ENCODE data around the gene NHLRC4. TPM values are rescaled to one million over a fixed set of nuclear protein-coding genes. Genes with fewer than 3 reads are reported as not detected.

The NHLRC4 gene
- polyA plus RNA-seq, 1 donor (not counting 4 experiments of a cell fraction or from before 2014, with no cell fraction given), result 0.10 TPM

DNA sequence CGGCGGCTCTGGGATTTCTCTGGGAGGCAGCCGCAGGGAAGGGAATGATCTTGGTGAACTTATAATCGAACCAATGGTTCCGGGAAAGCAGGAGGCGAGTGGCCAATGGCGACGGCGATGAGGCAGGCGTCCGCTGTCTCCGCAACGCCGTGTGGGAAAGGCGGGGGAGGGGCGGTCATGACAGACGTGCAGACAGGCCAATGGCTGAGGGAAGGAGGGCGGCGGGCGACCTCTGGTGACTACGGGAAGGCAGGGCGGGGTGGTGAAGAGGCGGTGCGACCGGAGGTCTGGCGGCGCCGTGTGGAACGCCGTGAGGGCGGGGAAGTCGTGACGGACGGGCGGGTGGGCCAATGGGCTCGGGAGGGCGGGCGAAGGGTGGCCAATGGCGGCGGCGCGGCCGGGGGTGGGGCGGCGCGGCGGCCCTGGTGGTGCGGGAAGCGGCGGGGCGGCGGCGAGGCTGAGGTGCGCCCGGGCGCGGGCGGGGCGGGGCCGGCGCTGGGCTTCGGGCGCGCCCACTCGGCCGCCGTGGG is 22.9 kb downstream of the NHLRC4 start, which contains the start of gene RAB40C:
Gene RAB40C, plus strand, starts transcription at position 409 of the 530 bp plus-strand sequence. CDS start 226 bp downstream, outside the sequence.
- dilution Hi-C loops (cut with MboI; ENCODE audit: extremely low pct_ligation_motif_present, low sequenced_read_pairs), result no loop called here
- Histone ChIP-seq H3K27ac (ENCODE audit: control insufficient read depth, insufficient read depth, low read length) (peak within 1 kb of the TSS; percentile 89), H3K9me1 (ENCODE audit: control insufficient read depth, extremely low read depth, insufficient read depth, low read length) (peaks cover 12% of the 10 kb centered on the region), H3K4me1 (ENCODE audit: control insufficient read depth, extremely low read depth, insufficient read depth, low read length) (peaks cover 51% of the 10 kb centered on the region), H3K36me3 (ENCODE audit: control insufficient read depth in 2 of 2, extremely low read depth in 1 of 2, insufficient read depth in 2 of 2, low read length in 2 of 2) (no peaks in the 10 kb centered on the region), H3K9ac (ENCODE audit: control insufficient read depth, extremely low read depth, insufficient read depth, low read length) (peak within 1 kb of the TSS; percentile 89), H3K79me2 (ENCODE audit: control insufficient read depth, insufficient read depth, low read length) (peaks cover 26% of the 10 kb centered on the region), H2AFZ (ENCODE audit: control insufficient read depth, low read length) (peak within 1 kb of the TSS; percentile 94), H3K4me3 (ENCODE audit: control insufficient read depth in 2 of 3, extremely low read depth in 1 of 3, insufficient read depth in 2 of 3, low read depth in 1 of 3, low read length in 3 of 3) (peak within 1 kb of the TSS; percentile 80 to 90 (median 88)), H3K4me2 (ENCODE audit: control insufficient read depth, extremely low read depth, insufficient read depth, low read depth, low read length) (peak within 1 kb of the TSS; percentile 97), H3K9me3 (ENCODE audit: control insufficient read depth, low read depth, low read length) (no peaks in the 10 kb centered on the region), H4K20me1 (ENCODE audit: control insufficient read depth, extremely low read depth, insufficient read depth, low read length) (peaks cover 31% of the 10 kb centered on the region), H3K27me3 (ENCODE audit: control insufficient read depth, extremely low read depth, insufficient read depth, low read length) (peaks cover 3% of the 10 kb centered on the region)
- peak; percentile 81 for DNase-seq (ENCODE audit: low read depth, low spot score)
- FAIRE-seq, result no peak
- no peak for TF ChIP-seq EZH2 (IDR thresholded peaks at IDR 0.05; ENCODE audit: low read length)
- TF ChIP-seq, protein P1, sequence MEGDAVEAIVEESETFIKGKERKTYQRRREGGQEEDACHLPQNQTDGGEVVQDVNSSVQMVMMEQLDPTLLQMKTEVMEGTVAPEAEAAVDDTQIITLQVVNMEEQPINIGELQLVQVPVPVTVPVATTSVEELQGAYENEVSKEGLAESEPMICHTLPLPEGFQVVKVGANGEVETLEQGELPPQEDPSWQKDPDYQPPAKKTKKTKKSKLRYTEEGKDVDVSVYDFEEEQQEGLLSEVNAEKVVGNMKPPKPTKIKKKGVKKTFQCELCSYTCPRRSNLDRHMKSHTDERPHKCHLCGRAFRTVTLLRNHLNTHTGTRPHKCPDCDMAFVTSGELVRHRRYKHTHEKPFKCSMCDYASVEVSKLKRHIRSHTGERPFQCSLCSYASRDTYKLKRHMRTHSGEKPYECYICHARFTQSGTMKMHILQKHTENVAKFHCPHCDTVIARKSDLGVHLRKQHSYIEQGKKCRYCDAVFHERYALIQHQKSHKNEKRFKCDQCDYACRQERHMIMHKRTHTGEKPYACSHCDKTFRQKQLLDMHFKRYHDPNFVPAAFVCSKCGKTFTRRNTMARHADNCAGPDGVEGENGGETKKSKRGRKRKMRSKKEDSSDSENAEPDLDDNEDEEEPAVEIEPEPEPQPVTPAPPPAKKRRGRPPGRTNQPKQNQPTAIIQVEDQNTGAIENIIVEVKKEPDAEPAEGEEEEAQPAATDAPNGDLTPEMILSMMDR (optimal IDR thresholded peaks at IDR 0.05 in 1 of 3, IDR thresholded peaks at IDR 0.05 in 1 of 3, conservative IDR thresholded peaks at IDR 0.05 in 1 of 3; ENCODE audit: extremely low read depth in 1 of 3, insufficient read depth in 2 of 3, low read length in 3 of 3), result peak in 2 of 3 experiments; percentile 28

DNA sequence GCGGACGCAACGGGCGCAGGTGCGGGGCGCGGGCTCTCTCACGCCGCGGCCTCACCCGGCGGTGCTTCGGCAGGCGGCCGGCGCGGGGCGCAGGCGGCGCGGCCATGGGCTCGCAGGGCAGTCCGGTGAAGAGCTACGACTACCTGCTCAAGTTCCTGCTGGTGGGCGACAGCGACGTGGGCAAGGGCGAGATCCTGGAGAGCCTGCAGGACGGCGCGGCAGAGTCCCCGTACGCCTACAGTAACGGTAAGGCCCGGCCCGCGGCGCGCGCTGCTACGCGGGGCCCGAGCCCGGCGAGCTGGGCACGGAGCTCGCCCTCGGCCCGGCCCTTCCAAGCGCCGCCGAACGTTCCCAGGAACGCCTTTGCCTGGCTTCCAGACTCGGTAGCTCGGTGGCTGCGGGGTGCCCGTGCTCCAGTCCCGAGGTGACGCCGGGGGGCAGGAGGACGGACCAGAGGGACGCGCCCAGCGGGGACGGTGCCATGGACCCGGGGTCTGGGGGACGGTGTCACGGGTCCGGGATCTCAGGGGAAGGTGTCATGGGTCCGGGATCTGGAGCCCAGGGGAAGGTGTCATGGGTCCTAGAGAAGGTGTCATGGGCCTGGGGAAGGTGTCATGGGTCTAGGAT is 23.5 kb downstream of the NHLRC4 start:
- H3K9me1 ChIP-seq (ENCODE audit: control insufficient read depth, extremely low read depth, insufficient read depth, low read length), result peaks cover 12% of the 10 kb centered on the region
- H3K79me2 ChIP-seq (ENCODE audit: control insufficient read depth, insufficient read depth, low read length), result peaks cover 31% of the 10 kb centered on the region
- H3K9ac ChIP-seq (ENCODE audit: control insufficient read depth, extremely low read depth, insufficient read depth, low read length), result peak overlapping the region; percentile 80
- FAIRE-seq (no peak), DNase-seq (ENCODE audit: low read depth, low spot score) (no peak)
- H2AFZ ChIP-seq (ENCODE audit: control insufficient read depth, low read length), result peak overlapping the region; percentile 64
- peaks cover 3% of the 10 kb centered on the region for H3K27me3 ChIP-seq (ENCODE audit: control insufficient read depth, extremely low read depth, insufficient read depth, low read length)
- no peaks in the 10 kb centered on the region for H3K9me3 ChIP-seq (ENCODE audit: control insufficient read depth, low read depth, low read length)
- H3K27ac ChIP-seq (ENCODE audit: control insufficient read depth, insufficient read depth, low read length), result peak overlapping the region; percentile 36
- no peaks in the 10 kb centered on the region for H3K36me3 ChIP-seq (ENCODE audit: control insufficient read depth in 2 of 2, extremely low read depth in 1 of 2, insufficient read depth in 2 of 2, low read length in 2 of 2)
- peak overlapping the region; percentile 97 for H3K4me2 ChIP-seq (ENCODE audit: control insufficient read depth, extremely low read depth, insufficient read depth, low read depth, low read length)
- peaks cover 51% of the 10 kb centered on the region for H3K4me1 ChIP-seq (ENCODE audit: control insufficient read depth, extremely low read depth, insufficient read depth, low read length)
- peaks cover 35% of the 10 kb centered on the region for H4K20me1 ChIP-seq (ENCODE audit: control insufficient read depth, extremely low read depth, insufficient read depth, low read length)
- peak overlapping the region; percentile 75 to 85 (median 84) for H3K4me3 ChIP-seq (ENCODE audit: control insufficient read depth in 2 of 3, extremely low read depth in 1 of 3, insufficient read depth in 2 of 3, low read depth in 1 of 3, low read length in 3 of 3)
- no peak for TF ChIP-seq EZH2 (IDR thresholded peaks at IDR 0.05; ENCODE audit: low read length)
- TF ChIP-seq, protein P1 (optimal IDR thresholded peaks at IDR 0.05 in 1 of 3, IDR thresholded peaks at IDR 0.05 in 1 of 3, conservative IDR thresholded peaks at IDR 0.05 in 1 of 3; ENCODE audit: extremely low read depth in 1 of 3, insufficient read depth in 2 of 3, low read length in 3 of 3), result no peak
- dilution Hi-C loops (cut with MboI; ENCODE audit: extremely low pct_ligation_motif_present, low sequenced_read_pairs), result no loop called here
